HEK293T (cell line): ENCODE results near the gene HBA2.

ENCODE experiments used
- BHLHE40 ChIP-seq: fragments of 450-650 bp; IDR thresholded peaks from 2 replicates; pipeline ENCODE4 v1.6.1; 2016; ENCODE audit warnings: mild to moderate bottlenecking, moderate library complexity, borderline replicate concordance
- CTBP1 ChIP-seq: fragments of 450-650 bp; IDR thresholded peaks from 2 replicates; pipeline ENCODE4 v1.6.1; 2016; ENCODE audit warnings: borderline replicate concordance
- ELF4 ChIP-seq: fragments of 450-650 bp; IDR thresholded peaks from 2 replicates; pipeline ENCODE4 v1.6.1; 2017; ENCODE audit warnings: antibody characterized with exemption
- FOXA1 ChIP-seq: fragments of 450-650 bp; IDR thresholded peaks from 2 replicates; pipeline ENCODE4 v1.6.1; 2016; ENCODE audit warnings: mild to moderate bottlenecking
- FOXK2 ChIP-seq: fragments of 450-650 bp; IDR thresholded peaks from 2 replicates; pipeline ENCODE4 v1.6.1; 2016; ENCODE audit warnings: mild to moderate bottlenecking
- FOXM1 ChIP-seq: fragments of 450-650 bp; IDR thresholded peaks from 2 replicates; pipeline ENCODE4 v1.6.1; 2017; ENCODE audit warnings: mild to moderate bottlenecking, borderline replicate concordance
- HDGF ChIP-seq: fragments of 450-650 bp; IDR thresholded peaks from 2 replicates; pipeline ENCODE4 v1.6.1; 2017; ENCODE audit warnings: antibody characterized with exemption, borderline replicate concordance
- L3MBTL2 ChIP-seq: fragments of 450-650 bp; conservative IDR thresholded peaks from 2 replicates; pipeline ENCODE4 v1.6.1; 2016; ENCODE audit warnings: mild to moderate bottlenecking
- PKNOX1 ChIP-seq: fragments of 450-650 bp; IDR thresholded peaks from 2 replicates; pipeline ENCODE4 v1.6.1; 2016
- SP1 ChIP-seq: fragments of 450-650 bp; IDR thresholded peaks from 2 replicates; pipeline ENCODE4 v1.6.1; 2017
- SUZ12 ChIP-seq: fragments of 450-650 bp; IDR thresholded peaks from 2 replicates; pipeline ENCODE4 v1.6.1; 2016; ENCODE audit warnings: mild to moderate bottlenecking
- TARDBP ChIP-seq: fragments of 450-650 bp; IDR thresholded peaks from 2 replicates; pipeline ENCODE4 v1.6.1; 2016
- ZNF384 ChIP-seq: fragments of 450-650 bp; IDR thresholded peaks from 2 replicates; pipeline ENCODE4 v1.6.1; 2016

- no peak for TF ChIP-seq FOXA1
- TF ChIP-seq TARDBP = no peak
- no peak for TF ChIP-seq BHLHE40
- no peak for TF ChIP-seq FOXK2
- no peak for TF ChIP-seq CTBP1
- no peak for TF ChIP-seq ELF4
- TF ChIP-seq FOXM1 = no peak
- TF ChIP-seq SP1 = no peak
- no peak for TF ChIP-seq HDGF
- TF ChIP-seq ZNF384 = no peak
- TF ChIP-seq SUZ12 = no peak
- no peak for TF ChIP-seq PKNOX1
- TF ChIP-seq L3MBTL2 = no peak
These were observed 29.6 kb upstream of the HBA2 start for GRCh38 chr16:143047-143446.
